CD4-positive, alpha-beta T cell treated with Interleukin-1 beta for 1 hour (primary cell): ENCODE data around the gene GCSH.
"Not testable (repeated sequence)": the region's sequence is repeated elsewhere in the genome, so short reads cannot be mapped to it uniquely, and the experiment has no call there.

Experiments
- DNase-seq, 2 donors: peaks; one replicate each; pipeline ENCODE4 v3.0.0-alpha.2; 2020 to 2022

GCSH gene

DNA sequence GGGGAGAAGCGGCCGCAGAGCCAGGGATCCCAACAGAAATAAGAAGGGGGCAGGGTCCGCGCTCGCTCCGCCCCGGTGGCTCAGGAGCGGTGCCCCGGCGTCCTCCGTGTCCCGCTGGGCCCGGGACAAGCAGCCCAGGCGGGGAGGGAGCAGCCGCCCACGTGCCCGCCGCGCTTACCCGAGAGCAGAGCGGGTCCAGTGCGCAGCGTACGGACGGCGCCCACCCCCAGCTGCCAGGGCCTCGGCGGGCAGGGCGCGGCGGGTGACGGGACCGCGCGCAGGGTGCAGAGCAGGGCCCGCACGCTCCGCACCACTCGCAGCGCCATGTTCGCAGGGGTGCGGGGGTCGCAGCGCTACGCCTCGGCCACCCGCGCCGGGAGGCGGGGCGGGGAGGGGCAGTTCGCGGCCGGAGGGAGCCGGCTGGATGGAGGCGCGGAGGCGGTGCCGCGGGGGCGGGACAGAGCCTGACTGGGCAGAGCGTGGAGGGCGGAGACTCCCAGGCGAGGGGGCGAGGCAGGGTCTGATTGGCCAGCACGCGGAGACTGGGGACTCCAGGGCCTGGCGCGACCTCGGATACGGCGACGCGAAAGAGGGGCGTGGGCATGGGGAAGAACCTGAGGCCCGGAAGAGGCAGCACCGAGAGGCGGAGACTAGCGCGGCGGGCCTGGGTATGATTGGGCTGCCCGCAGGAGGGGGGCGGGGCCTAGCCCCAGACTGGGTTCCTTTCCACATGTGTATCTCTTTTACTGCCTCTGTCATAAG, at the start of gene GCSH:
GCSH (minus strand) TSS at position 443 of the 762 bp plus-strand sequence; CDS start at position 326, 117 bp downstream.
- DNase-seq, result peak; percentile 99

- DNase-seq, result no peak
Observed at GRCh38 chr16:81143921-81144471, 47.8 kb upstream of the GCSH start.

- DNase-seq, result no peak
Observed at GRCh38 chr16:81142864-81143263, 46.7 kb upstream of the GCSH start.

DNA sequence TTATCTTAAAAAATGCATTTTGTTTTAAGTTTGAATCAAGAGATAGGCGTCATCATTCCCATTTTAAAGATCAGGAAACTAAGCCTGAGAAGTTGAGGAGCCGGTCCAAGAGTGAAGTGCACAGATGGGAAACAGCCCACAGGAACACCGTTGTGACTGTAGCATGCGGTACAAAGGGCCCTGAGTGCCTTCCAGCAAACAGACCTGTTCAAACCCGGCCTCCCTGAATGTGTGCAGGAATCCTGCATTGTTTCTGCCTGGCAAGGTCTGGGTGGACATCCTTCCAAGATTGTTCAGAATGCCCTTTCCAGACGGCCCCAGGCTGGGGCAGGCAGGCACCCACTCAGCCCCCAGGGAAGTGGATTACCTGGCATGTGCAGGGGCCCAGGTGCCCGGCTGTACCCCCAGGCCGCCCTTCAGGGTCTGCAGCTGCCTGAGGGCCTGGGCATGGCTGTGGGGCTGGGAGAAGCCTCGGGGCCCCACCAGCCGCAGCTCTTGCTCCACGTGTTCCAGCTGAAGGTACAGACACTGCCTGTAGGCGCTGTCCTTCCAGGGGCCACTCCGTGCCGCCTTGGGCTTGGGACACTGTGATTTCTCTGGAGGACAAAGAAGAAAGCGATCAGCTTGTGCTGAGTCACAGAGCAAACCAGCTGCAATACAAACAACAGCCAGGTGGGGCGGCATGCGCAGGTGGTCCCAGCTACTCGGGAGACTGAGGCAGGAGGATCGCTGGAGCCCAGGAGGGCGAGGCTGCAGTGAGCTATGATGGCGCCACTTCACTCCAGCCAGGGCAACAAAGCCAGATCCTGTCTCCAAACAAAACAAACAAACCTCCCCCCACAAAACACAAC, 45.0 kb upstream of the GCSH start:
- no peak for DNase-seq

- no peak for DNase-seq
Observed at GRCh38 chr16:81138831-81139557, 42.8 kb upstream of the GCSH start.

DNA sequence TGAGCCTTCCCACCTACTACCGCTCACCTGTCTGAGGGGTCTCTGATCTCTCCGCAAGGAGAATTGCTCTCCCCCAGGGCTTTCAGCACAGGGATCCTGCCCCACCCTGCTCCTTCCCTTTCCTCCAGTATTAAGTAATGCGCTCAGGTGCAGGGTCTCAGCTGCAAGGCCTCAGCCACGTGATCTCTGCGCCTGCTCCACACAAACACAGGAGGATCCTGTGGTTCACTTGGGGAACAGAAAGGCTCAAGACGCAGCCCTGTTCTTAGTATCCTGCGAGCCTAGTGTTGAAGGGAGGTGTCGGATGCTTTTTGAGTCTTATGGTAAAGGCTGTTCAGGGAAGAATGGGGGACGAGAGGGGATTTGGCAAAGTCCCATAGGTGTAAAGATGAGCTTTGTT, 41.6 kb upstream of the GCSH start:
- DNase-seq, result no peak

DNA sequence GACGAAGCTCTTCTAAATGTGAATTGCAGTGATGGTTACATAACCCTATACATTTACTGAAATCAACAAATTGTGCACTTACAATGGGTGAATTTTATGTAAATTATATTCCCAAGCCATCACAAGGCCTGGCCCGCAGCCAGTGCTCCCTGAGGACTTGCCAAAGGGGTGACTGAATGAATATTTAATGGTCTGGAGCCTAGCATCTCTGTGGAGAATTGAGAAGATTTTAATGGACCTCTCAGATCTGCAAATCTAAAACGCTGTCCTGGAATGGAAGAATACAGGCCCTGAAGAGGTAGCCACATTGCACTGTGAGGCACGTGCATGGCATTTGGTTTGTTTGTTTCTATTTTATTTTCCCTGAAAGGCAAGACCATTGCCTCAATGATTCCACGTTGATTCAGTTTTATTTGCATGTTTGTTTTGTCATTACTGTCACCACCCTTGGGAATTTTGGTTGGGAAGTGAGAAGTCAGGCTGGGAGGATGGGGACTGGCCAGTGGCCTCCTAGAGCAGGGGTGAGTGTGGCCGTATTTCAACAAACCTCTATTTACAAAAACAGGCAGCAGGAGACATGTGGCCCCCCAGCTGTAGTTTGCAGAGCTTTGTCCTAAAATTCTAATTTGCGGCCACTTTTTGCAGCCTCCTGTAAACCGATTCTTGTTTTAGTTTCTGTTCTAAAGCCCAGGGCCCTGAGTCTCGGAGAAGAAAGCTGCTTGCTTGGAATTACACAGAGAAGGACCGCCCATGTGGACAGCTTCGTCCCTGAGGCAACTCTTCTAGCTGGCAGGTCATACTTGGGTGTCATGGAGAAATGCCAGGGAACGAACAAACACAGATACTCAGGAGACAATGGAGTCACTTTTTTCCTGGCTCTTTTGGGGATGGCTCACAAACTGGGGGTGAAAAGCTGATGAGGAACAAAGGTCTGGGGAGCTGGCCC, 40.5 kb upstream of the GCSH start:
- no peak for DNase-seq

- DNase-seq, result no peak
Observed at GRCh38 chr16:81130126-81130525, 33.9 kb upstream of the GCSH start.

DNA sequence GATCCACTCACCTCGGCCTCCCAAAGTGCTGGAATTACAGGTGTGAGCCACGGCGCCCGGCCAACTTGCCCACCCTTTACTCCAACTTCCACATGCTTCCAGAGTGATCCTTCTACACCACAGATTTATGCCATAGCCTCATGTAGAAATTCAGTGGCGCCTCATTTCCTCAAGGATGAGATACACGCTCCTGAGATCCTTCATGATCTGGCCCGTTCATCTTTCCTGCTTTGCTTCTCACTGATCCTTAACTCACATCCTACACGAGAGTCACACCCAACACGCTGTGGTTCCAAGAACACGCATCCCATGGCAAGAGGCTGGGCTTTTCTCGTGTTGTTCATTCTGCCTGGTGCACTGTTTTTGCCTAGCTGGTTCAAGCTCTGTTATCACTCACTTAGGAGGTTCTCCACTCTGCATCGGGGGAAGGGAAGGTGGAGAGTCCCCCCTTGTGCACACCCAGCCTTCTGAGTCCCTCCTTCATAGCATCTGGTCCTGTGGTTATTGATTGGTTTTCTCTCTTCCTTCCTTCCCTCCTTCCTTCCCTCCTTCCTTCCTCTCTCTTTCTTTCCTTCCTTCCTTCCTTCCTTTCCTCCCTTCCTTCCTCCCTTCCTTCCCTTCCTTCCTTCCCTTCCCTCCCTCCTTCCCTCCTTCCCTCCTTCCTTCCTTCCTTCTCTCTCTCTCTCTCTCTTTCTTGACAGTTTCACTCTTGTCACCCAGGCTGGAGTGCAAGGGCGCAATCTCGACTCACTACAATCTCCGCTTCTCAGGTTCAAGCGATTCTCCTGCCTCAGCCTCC, 32.7 kb upstream of the GCSH start:
- no peak for DNase-seq

DNA sequence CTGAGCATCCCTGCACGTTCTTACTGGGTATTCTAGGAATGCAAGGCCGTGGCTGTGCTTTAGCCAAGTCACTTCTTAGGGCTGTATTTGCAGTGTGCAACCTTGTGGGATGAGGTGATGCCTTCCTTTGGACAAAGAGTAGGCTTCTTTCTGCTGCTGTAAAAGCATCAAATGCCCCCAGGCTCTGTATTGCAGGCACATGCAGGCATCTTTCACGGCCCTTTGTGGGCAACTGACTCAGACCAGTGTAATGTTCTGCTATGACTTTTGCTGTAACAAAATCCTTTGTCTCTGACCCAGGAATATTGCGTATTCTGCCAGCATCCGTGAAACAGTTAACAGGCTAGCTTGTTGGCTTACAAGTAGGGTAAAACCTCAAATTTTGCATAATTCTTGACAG, 30.9 kb upstream of the GCSH start:
- no peak for DNase-seq

DNA sequence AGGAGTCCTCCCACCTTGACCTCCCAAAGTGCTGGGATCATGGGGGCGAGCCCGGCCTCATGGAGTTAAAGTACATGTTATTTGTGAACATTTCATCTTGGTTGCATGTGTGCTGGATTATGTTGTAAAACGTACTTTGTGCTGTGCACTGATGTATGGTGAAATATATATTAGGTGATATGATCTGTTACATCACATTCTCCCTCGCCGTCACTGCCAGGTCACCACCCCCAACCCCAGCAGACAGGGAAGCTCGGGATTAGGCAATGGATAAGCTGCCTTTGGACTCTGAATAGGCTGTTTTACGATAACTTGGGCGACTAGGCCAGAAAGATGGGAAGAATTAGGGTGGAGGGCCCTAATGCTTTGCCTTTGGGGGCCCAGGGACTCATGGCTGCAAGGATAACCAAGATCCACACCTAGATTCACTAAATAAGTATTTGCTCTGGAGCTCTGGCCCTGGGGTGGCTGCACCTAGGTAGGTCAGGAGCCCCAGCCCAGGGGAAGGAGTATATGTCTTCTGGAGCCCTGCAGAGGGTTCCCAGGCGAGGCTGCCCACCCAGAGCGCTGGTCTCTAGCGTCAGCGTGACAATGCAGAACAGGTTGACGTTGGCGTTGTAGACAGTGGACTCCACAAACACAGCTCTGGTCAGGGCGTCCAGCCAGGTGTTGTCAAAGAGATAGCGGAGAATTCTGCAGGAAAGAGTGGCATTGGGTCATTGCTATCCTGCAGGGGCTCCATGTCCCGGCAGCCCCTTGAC, 27.1 kb upstream of the GCSH start:
- DNase-seq, result no peak

DNA sequence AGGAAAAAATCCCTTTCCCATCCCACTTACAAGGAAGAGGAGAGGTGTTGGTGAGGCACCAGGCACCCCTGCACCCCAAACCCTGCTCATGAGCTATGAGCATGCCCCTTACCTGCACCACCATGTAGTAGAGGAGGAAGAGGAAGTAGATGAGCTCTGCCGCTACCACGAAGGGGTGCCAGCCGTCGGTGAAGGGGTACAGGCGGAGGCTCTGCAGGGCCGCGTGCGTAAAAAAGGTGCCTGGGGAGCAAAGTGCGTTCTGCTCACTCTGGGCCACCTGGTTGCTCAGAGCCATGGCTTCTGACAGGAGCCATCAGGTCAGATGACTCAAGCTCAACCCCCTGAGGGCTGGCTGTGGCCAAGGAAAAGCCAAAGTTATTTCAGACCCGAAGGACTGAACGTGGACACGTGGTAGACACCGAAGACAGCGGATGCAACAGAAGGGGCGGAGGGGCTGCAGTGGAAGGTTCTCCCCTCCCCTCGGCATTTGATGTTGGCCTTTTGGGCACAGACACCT, 25.3 kb upstream of the GCSH start:
- DNase-seq, result no peak

DNA sequence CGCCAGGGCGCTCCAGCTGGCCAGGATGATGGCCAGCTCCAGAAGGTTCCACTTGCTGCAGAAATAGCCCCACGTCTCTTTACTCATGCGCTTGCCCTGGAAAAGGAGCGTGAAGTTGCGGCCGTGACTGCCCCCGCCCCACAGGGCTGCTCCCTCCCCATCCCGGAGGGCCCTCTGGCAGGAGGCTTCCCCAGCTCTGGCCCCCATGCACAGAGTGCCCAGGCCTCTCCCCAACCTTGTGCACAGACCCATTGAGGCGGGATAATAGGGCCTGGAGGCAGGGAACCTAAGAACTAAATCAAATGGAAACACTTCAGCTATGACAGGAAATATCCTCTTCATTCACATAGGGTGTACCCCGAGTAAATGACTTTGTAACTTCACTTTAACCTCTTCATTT, 21.2 kb upstream of the GCSH start:
- no peak for DNase-seq

- no peak for DNase-seq
Observed at GRCh38 chr16:81116285-81116684, 20.1 kb upstream of the GCSH start.

DNA sequence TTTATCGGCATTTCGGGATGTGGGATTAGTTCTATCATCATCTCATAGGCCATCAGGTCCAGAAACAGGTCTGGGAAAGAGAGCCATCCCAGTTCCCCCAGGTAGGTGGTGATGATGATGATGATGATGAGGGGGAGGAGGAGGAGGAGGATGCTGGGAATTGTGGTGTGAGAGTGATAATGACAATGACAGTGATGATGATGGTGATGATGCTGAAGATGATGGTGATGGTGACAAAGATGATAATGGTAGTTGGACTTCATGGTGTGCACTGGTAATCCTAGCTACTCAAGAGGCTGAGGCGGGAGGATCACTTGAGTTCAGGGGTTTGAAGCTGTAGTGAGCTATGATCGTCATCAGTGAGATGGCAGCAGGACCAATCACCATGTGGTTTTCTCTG, 16.3 kb upstream of the GCSH start:
- no peak for DNase-seq

DNA sequence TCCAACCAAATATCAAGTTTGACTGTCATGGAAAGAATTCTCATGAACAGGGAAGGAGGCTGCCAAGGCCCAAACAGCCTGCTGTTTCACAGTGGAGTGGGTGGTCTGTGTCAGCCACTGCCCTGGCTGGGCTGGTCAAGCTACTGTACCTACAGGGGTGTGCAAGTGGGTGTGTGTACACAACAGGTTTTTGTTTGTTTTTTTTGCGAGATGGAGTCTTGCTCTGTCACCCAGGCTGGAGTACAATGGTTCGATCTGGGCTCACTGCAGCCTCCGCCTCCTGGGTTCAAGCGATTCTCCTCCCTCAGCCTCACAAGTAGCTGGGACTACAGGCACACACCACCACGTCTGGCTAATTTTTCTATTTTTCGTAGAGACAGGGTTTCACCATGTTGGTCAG, 13.1 kb upstream of the GCSH start:
- DNase-seq, result not testable (repeated sequence)

DNA sequence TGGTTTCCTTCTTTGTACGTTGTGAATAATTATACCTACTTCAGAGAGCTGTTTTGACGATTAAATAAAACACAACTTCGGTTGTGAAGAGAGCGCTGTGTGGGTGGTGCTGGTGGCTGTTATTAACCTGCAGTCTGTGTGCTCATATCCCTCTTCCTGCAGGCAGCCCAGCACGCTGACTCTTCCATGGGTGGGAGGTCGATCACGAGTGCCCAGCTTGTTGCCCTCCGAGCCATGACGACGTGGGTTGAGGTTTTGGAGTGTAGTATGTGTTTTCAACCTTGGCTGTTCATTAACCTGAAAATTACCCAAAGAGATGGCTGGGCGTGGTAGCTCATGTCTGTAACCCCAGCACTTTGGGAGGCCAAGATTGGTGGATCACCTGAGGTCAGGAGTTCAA, 11.3 kb upstream of the GCSH start:
- no peak for DNase-seq

- DNase-seq, result no peak
Observed at GRCh38 chr16:81106826-81107503, 10.8 kb upstream of the GCSH start.

- no peak for DNase-seq
Observed at GRCh38 chr16:81105946-81106345, 9.8 kb upstream of the GCSH start.

DNA sequence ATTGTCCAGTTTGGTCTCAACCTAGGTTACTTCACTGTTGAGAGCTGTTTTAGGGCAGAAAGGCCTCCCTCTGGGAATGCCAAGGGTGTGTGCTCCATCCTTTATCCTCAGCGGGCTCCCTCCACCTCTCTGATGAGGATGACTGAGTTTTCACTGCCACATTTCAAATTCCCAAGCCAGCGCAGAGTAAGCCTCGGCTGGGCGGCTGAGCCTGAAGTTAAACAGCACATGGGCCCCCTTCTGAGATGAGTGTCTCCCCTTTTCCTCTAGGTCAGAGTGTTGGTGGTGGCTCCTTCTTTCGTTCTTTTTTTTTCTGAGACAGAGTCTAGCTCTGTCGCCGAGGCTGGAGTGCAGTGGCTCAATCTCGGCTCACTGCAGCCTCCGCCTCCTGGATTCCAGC, 5.5 kb upstream of the GCSH start:
- no peak for DNase-seq
